Neuronal stem cell (in vitro differentiated cells): Measurements from ENCODE around the gene CLEC18C. TPM values are rescaled to one million over a fixed set of nuclear protein-coding genes. Genes with fewer than 3 reads are reported as not detected.
"Not testable (repeated sequence)": the region's sequence is repeated elsewhere in the genome, so short reads cannot be mapped to it uniquely, and the experiment has no call there.

Experiments
- DNase-seq: peaks from one replicate; pipeline ENCODE4 v3.0.0-alpha.2; 2013; ENCODE audit warnings: low spot score
- H2AFZ ChIP-seq: one replicate; pipeline ENCODE4 v1.6.1; 2013; ENCODE audit warnings: mild to moderate bottlenecking, low read length, inconsistent platforms
- H2AK5ac ChIP-seq: 2 replicates; pipeline ENCODE4 v1.6.1; 2013; ENCODE audit warnings: low read depth, mild to moderate bottlenecking, inconsistent platforms, low read length, moderate library complexity, mixed read lengths
- H2BK120ac ChIP-seq: 2 replicates; pipeline ENCODE4 v1.6.1; 2013; ENCODE audit warnings: low read depth, mild to moderate bottlenecking, inconsistent platforms, low read length, moderate library complexity, mixed read lengths
- H2BK12ac ChIP-seq: one replicate; pipeline ENCODE4 v1.6.1; 2013; ENCODE audit warnings: low read length, inconsistent platforms
- H2BK15ac ChIP-seq: 2 replicates; pipeline ENCODE4 v1.6.1; 2013; ENCODE audit warnings: mild to moderate bottlenecking, low read length, inconsistent platforms, mixed read lengths
- H2BK5ac ChIP-seq: one replicate; pipeline ENCODE4 v1.6.1; 2013; ENCODE audit warnings: inconsistent platforms, mild to moderate bottlenecking, low read length, moderate library complexity
- H3K14ac ChIP-seq: one replicate; pipeline ENCODE4 v1.6.1; 2013; ENCODE audit warnings: low read length, inconsistent platforms
- H3K18ac ChIP-seq: 2 replicates; pipeline ENCODE4 v1.6.1; 2013; ENCODE audit warnings: low read length, inconsistent platforms
- H3K23ac ChIP-seq: 2 replicates; pipeline ENCODE4 v1.6.1; 2013; ENCODE audit warnings: low read depth, mild to moderate bottlenecking, mixed read lengths, low read length, inconsistent platforms; ENCODE audit not compliant: poor library complexity
- H3K27ac ChIP-seq: replicated peaks from 3 replicates; pipeline ENCODE4 v1.5.1; 2013; ENCODE audit warnings: low read length, inconsistent platforms
- H3K27me3 ChIP-seq, 3 experiments: 2 replicates each; pipeline ENCODE4 v1.6.1; 2013; ENCODE audit warnings: low read length in 3 of 3, mild to moderate bottlenecking in 2 of 3, inconsistent platforms in 1 of 3, low read depth in 1 of 3, mixed read lengths in 1 of 3, moderate library complexity in 1 of 3; ENCODE audit not compliant: control insufficient read depth in 3 of 3, insufficient read depth in 3 of 3
- H3K36me3 ChIP-seq, 2 donors: replicated peaks in 1 of 2; 2 replicates each; pipeline ENCODE4 v1.6.1; 2013; ENCODE audit warnings: low read length in 2 of 2; ENCODE audit not compliant: control insufficient read depth in 2 of 2, insufficient read depth in 2 of 2
- H3K4ac ChIP-seq: 2 replicates; pipeline ENCODE4 v1.6.1; 2013; ENCODE audit warnings: inconsistent platforms, mild to moderate bottlenecking, low read length, moderate library complexity
- H3K4me1 ChIP-seq, 2 donors: 1 replicate in 1 of 2; 2 replicates in 1 of 2; pipeline ENCODE4 v1.6.1; 2013; ENCODE audit warnings: low read length in 2 of 2, low read depth in 1 of 2; ENCODE audit not compliant: control insufficient read depth in 2 of 2, insufficient read depth in 1 of 2
- H3K4me2 ChIP-seq: one replicate; pipeline ENCODE4 v1.6.1; 2013; ENCODE audit warnings: mild to moderate bottlenecking, low read length, inconsistent platforms; ENCODE audit not compliant: insufficient read depth, poor library complexity, severe bottlenecking
- H3K4me3 ChIP-seq, 2 donors: 2 replicates each; pipeline ENCODE4 v1.5.1; 2013; ENCODE audit warnings: low read length in 2 of 2, mild to moderate bottlenecking in 2 of 2, inconsistent platforms in 1 of 2, moderate library complexity in 1 of 2
- H3K79me1 ChIP-seq: one replicate; pipeline ENCODE4 v1.6.1; 2013; ENCODE audit warnings: low read depth, mild to moderate bottlenecking, inconsistent platforms, low read length, moderate library complexity
- H3K9ac ChIP-seq: one replicate; pipeline ENCODE4 v1.6.1; 2013; ENCODE audit warnings: mild to moderate bottlenecking, low read depth, low read length, inconsistent platforms; ENCODE audit not compliant: poor library complexity
- H3K9me3 ChIP-seq, 2 donors: replicated peaks in 1 of 2; 2 replicates each; pipeline versions ENCODE3 to v1.6.1; 2013; ENCODE audit warnings: low read length in 2 of 2, mild to moderate bottlenecking in 2 of 2, inconsistent platforms in 1 of 2, low read depth in 1 of 2, mixed read lengths in 1 of 2, moderate library complexity in 1 of 2; ENCODE audit not compliant: control insufficient read depth in 2 of 2, insufficient read depth in 1 of 2
- H4K8ac ChIP-seq: one replicate; pipeline ENCODE4 v1.6.1; 2013; ENCODE audit warnings: low read depth, mild to moderate bottlenecking, inconsistent platforms, low read length, moderate library complexity
- H4K91ac ChIP-seq: one replicate; pipeline ENCODE4 v1.6.1; 2013; ENCODE audit warnings: low read length, low read depth, mild to moderate bottlenecking, inconsistent platforms; ENCODE audit not compliant: poor library complexity
- WGBS, 2 donors: extraction: QIAGEN DNeasy Blood & Tissue Kit; methylation state at CpG; one replicate each; pipeline ENCODE4 v1.1.7; 2013; ENCODE audit warnings: missing lambda C conversion rate in 2 of 2, mixed read lengths in 1 of 2; ENCODE audit not compliant: insufficient read length in 2 of 2, insufficient replicate concordance in 1 of 2; ENCODE audit errors: extremely low coverage in 2 of 2; 5-methylcytosine and 5-hydroxymethylcytosine counted together
- polyA plus RNA-seq, 2 experiments: library from polyadenylated mRNA; stranded (reverse); fragments of 200-250 nt; gene quantifications; one replicate each; pipeline ENCODE4 v1.2.3, GENCODE V29; 2013

The CLEC18C gene
- polyA plus RNA-seq (2013, experiment 1 of 2) = 6.3 TPM
- polyA plus RNA-seq (2013, experiment 2 of 2) = 6.5 TPM

DNA sequence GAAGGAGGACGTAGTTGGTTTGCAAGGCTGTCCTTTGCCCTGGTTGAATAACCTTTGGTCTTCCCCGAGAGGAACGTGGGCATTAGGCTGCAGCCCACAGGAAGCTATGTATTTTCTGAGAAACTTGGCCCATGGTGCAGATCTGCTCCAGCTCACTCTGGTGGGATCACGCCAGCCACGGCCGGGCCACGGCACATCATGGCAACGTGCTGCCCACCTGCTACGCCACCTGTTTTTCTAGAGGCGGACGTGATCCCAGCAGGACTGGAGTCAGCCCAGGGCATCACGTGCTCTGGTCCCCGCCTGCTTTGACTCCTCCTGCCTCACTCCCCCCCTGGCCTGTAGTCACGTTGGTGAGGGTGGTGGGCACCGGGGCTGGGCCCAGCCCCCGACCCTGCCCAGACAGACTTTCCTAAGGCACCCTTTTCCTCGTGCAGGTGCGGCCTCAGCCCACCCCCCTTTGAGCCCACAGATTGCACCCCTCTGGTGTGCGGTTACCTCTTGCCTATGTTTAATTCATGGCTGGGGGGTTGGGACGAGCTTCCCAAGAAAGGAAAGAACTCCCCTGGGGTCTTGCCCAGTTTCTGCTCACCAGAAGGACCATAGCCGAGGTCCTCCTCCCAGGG is at the start of gene CLEC18C:
Gene CLEC18C (plus strand): TSS at position 576 of the 626 bp plus-strand sequence. CDS start 492 bp downstream, outside the sequence.
- not testable (repeated sequence) for H3K4ac ChIP-seq, H2AK5ac ChIP-seq, H3K9me3 ChIP-seq, H2BK120ac ChIP-seq, H3K36me3 ChIP-seq, H2BK15ac ChIP-seq, H2BK5ac ChIP-seq, H3K4me3 ChIP-seq, H3K79me1 ChIP-seq, H3K9ac ChIP-seq, DNase-seq, H3K27me3 ChIP-seq, H3K23ac ChIP-seq, H3K4me2 ChIP-seq, H3K4me1 ChIP-seq, H3K18ac ChIP-seq, H4K91ac ChIP-seq, H3K27ac ChIP-seq, H3K14ac ChIP-seq, H4K8ac ChIP-seq
- WGBS, 2 donors = no CpG with 5 or more reads among the region's 21 CpGs
- Histone ChIP-seq H2AFZ (peak within 1 kb of the TSS; percentile 73), H2BK12ac (peak within 1 kb of the TSS; percentile 41)

DNA sequence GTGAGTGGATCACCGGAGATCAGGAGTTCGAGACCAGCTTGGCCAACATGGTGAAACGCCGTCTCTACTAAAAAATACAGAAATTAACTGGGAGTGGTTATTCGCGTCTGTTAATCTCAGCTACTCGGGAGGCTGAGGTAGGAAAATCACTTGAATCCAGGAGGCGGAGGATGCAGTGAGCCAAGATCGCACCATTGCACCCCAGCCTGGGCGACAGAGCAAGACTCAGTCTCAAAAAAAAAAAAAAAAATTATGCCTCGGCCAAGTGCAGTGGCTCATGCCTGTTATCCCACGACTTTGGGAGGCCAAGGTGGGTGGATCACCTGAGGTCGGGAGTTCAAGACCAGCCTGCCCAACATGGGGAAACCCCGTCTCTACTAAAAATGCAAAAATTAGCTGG is 49.8 kb upstream of the CLEC18C start:
- H4K8ac ChIP-seq = not testable (repeated sequence)

DNA sequence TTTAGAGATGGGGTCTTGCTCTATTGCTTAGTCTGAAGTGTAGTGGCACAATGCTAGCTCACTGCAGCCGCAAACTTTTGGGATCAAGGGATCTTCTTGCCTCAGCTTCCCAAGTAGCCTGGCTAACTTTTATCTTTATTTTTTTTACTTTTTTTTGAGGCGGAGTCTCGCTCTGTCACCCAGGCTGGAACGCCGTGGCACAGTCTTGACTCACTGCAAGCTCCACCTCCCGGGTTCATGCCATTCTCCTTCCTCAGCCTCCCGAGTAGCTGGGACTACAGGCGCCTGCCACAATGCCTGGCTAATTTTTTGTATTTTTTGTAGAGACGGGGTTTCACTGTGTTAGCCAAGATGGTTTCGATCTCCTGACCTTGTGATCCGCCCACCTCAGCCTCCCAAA is 47.4 kb upstream of the CLEC18C start:
- not testable (repeated sequence) for H2AK5ac ChIP-seq, H4K8ac ChIP-seq, H3K79me1 ChIP-seq, H3K9ac ChIP-seq, H2BK12ac ChIP-seq, H3K27ac ChIP-seq, H3K27me3 ChIP-seq, H3K9me3 ChIP-seq, H3K4me2 ChIP-seq, H3K23ac ChIP-seq, DNase-seq, H2AFZ ChIP-seq, H2BK5ac ChIP-seq, H2BK120ac ChIP-seq, H2BK15ac ChIP-seq, H3K4me3 ChIP-seq, H3K14ac ChIP-seq, H3K4me1 ChIP-seq, H4K91ac ChIP-seq, H3K18ac ChIP-seq, H3K4ac ChIP-seq
- no CpG with 5 or more reads among the region's 11 CpGs for WGBS, 2 donors
- peaks cover 22 to 79% of the 10 kb centered on the region in 2 donors for H3K36me3 ChIP-seq

More for the DNA sequence above, 49.8 kb upstream of the CLEC18C start:
- H2BK120ac ChIP-seq, H3K4me3 ChIP-seq, H3K14ac ChIP-seq, H3K23ac ChIP-seq, H3K9ac ChIP-seq, H3K9me3 ChIP-seq, H3K4me2 ChIP-seq, H2BK5ac ChIP-seq, DNase-seq, H2BK15ac ChIP-seq, H3K18ac ChIP-seq, H3K27ac ChIP-seq, H3K4me1 ChIP-seq, H3K27me3 ChIP-seq, H4K91ac ChIP-seq, H2BK12ac ChIP-seq, H3K79me1 ChIP-seq, H2AFZ ChIP-seq, H3K4ac ChIP-seq, H2AK5ac ChIP-seq: not testable (repeated sequence)
- no CpG with 5 or more reads among the region's 14 CpGs for WGBS, 2 donors
- peaks cover 15 to 67% of the 10 kb centered on the region in 2 donors for H3K36me3 ChIP-seq

DNA sequence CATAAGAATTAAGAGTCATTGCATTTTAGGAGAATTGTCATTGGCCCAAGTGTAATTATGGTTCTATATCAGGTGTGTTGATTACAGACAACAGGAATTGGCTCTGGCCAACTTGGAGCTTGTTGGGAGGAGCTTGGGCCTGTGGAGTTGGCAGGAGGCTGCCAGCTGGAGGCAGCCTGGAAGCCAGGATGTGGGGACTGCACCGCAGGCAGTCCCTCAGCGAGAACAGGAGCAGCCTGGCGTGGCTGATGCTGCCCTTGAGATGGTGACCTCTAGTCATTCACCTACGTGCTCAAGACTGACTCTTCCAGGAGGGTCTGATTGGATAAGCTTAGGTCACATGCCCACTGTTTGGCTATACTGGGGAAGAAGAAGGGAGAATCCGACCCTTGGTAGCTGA is 45.9 kb upstream of the CLEC18C start:
- H3K23ac ChIP-seq, H4K91ac ChIP-seq, H3K9ac ChIP-seq, H3K9me3 ChIP-seq, H2BK15ac ChIP-seq, H2AFZ ChIP-seq, H3K27me3 ChIP-seq, H2BK5ac ChIP-seq, H3K14ac ChIP-seq, DNase-seq, H2BK120ac ChIP-seq, H3K4me1 ChIP-seq, H2BK12ac ChIP-seq, H3K4ac ChIP-seq, H3K4me2 ChIP-seq, H4K8ac ChIP-seq, H3K18ac ChIP-seq, H2AK5ac ChIP-seq, H3K79me1 ChIP-seq, H3K4me3 ChIP-seq, H3K27ac ChIP-seq: not testable (repeated sequence)
- peaks cover 19 to 80% of the 10 kb centered on the region in 2 donors for H3K36me3 ChIP-seq
- no CpG with 5 or more reads among the region's 5 CpGs for WGBS, 2 donors
